Endometrial microvascular endothelial cells (primary cell): Measurements from ENCODE around the gene APBA1. TPM values are rescaled to one million over a fixed set of nuclear protein-coding genes. Genes with fewer than 3 reads are reported as not detected.

Experiments used
- in situ Hi-C: cut with HindIII; loops from 2 replicates; pipeline ENCODE4 v1.10.0; 2017; ENCODE audit warnings: low sequenced_read_pairs, low pct_unique_long_range_greater_than_20kb; ENCODE audit errors: inconsistent ontology term
- total RNA-seq: library from RNA; depleted of rRNA; stranded (reverse); fragments of >200 nt; gene quantifications from one replicate; pipeline ENCODE4 v1.2.3, GENCODE V29; 2015; ENCODE audit errors: inconsistent ontology term

APBA1 gene
- total RNA-seq, 1 donor from 2014 or later = 8.3 TPM

GRCh38 chr9:69660304-69660703 is 11.9 kb downstream of the APBA1 start:
- in situ Hi-C loops = no loop called here

DNA sequence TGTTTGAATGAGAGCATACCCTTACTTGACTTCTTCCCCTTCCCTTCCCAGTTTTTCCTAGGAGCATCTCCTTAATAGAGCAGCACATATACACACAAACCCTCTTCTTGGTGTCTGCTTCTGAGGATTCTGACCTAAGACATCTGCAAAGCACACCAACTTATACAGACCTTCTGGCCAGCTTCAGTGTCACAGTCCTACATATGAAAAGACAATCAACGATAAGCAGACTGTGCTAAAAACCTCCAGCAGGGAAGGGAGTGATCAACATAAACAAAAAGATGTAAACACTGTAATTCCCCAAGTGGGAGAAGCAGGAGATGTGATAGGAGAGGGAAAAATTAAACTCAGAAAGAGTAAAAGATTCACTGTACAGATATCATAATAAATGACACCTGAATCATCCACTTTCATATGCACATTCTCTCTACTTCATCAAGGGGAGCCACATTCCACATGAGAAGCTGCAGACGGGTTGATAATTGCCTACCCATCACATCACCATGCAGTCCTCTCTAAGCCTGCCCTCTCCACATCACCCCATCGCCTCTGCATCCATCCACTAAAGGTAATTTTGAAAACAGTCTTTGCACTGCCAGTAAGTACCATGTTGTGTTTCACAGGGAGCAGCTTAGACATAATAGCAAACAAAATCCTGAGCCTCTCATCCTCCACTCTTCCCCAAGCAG is 13.0 kb downstream of the APBA1 start:
- in situ Hi-C loops = no loop called here

DNA sequence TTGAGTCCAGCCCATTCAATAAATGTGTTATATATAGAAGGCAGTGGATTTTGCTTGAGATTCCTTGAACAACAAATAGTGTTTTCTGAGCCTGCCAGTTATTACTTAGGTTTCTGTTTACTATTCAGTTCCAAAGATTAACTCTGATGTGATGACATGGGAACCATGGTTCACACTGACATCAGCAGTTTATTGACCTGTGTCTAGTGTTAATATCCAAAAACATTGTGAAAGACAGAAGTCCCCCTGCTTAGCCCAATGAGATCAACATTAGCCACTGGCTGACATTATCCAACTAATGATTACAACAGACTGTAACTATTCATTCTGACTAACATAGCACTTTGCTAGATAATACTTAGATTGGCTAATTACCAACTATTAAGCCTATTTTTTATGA is 14.9 kb downstream of the APBA1 start:
- in situ Hi-C loops = no loop called here

DNA sequence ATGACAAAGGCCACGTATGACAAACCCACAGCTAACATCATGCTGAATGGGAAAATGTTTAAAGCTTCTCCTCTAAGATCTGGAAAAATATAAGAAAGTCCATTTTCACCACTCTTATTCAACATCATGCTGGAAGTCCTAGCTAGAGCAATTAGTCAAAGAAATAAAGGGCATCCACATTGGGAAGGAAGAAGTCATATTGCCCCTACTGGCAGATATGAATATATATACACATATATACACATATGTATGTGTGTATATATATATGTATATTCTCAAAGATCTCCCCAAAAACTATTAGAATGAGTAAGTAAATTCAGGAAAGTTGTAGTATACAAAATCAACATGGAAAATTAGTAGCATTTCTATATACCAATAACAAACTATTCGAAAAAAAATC is 17.1 kb downstream of the APBA1 start:
- in situ Hi-C loops = no loop called here

- in situ Hi-C loops = no loop called here
Observed at GRCh38 chr9:69653261-69653660, 18.9 kb downstream of the APBA1 start.

DNA sequence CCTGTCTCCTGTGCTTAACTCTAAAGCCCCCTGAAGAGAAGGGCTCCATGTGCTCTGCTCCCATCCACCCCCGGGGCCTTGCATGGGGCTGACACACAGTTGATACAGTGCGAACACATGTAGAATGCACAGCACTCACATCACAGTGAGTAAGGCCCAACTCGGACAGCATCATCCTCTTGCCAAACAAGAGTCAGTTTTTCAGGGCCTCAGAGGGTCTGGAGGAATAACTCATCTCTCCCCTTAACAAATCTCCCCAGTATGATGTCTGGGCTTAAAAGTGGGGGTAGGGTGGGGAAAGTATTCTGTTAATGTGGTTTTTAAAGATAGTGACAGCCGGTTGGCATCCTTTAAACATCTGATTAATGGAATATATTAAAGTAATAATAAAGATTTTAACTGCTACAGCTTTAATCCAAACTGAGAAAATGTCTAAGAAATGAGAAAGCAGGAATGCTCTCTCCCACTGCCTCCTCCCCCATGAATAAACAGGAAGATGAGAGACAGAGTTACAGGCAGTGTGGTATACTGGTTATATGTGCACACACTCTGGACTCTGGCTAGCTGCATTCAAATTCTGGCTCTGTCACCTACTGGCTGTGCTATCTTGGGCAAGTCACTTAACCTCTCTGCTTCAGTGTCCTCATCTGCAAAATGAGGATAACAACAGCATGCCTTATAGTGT is 22.5 kb downstream of the APBA1 start:
- in situ Hi-C loops = no loop called here

- in situ Hi-C loops = no loop called here
Observed at GRCh38 chr9:69647804-69648203, 24.4 kb downstream of the APBA1 start.

DNA sequence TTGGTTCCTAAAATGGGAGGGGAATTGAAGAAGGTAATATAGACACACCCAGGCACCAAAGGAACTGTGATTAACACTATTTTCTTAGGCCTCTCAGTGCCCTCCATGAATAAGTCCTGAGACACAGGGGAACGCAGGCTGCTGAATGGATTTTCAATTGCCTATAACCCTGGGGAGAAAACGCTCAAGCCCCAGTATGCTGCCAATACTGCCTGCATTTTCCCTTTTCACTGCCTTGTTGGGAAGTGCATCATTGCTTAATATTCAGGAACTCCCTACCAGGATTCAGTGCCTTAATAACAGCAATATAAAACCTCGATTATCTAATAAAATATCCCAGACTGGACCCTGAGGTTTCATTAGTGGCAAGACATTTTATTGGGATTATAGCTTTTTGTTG is 25.4 kb downstream of the APBA1 start:
- in situ Hi-C loops = no loop called here

- in situ Hi-C loops = no loop called here
Observed at GRCh38 chr9:69645488-69645887, 26.7 kb downstream of the APBA1 start.

DNA sequence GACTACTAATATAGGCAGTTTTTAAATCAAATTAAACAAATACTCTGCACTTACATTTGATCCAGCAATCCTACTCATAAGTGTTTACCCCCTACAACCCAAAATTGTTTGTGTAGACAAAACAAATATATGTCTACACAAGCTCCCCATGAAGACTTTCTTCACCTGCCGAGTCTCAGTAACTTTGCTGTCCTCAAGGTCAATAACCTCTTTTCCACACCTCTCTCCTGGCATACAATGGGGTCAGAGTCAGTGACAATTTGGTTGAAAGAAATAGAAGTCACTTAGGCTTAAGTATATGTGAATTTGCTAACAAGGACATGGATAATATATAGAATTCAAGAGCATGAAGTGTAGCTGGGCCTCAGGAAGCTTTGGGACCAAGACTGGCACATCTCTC is 29.1 kb downstream of the APBA1 start:
- in situ Hi-C loops = no loop called here

DNA sequence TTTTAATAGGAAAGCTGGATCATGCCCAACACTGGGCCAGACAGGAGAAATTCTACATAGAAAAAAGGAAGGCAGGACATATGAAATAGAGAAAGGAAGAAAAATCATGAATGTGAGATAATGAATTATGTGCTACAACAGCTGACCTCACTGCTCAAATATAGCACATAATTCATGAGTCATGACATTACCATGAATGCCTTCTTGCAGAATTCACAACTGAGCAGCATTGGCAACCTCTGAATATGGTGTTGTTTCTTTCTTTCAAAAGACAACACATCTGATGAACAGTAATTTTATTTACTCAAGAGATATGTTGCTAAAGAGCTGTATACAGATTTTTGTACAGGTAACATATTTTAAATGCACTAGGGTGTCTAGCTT is 34.4 kb downstream of the APBA1 start:
- in situ Hi-C loops = no loop called here

GRCh38 chr9:69637193-69637816 is 34.9 kb downstream of the APBA1 start:
- in situ Hi-C loops = no loop called here

DNA sequence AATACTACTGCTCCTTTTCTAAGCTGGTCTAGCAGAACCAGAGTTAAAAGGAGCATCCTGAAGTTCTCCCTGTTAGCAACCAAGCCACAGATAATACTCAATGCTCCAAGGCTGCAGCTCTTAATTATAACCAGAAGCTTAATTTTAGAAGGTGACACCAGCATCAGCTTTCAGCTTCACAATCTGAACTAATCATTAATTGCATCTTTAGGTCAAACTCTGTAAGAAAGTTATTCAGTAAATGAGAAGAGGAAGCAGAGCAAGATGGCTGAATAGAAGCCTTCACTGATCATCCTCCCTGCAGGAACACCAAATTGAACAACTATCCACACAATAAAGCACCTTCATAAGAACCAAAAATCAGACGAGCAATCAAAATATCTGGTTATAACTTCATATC is 38.5 kb downstream of the APBA1 start:
- in situ Hi-C loops = no loop called here

DNA sequence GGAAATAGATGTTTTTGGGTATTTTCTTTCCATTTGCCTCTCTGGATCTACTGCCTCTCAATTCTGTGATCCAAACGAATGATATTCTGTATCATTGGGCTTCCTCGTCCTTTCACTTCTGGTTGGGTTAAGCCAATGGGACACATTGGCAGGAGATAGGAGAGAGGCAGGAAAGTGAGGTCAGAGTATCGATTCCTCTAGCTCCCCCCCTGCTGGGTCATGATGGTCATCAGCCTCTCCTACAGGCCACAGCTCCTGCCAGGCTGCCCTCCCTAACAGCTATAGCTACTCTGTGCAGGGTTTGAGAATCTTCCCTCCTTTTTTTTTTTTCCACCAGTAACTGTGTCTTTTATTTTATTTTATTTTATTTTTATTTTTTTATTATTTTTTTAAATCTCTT is 39.4 kb downstream of the APBA1 start:
- in situ Hi-C loops = no loop called here

GRCh38 chr9:69627281-69627680 is 44.9 kb downstream of the APBA1 start:
- in situ Hi-C loops = no loop called here

DNA sequence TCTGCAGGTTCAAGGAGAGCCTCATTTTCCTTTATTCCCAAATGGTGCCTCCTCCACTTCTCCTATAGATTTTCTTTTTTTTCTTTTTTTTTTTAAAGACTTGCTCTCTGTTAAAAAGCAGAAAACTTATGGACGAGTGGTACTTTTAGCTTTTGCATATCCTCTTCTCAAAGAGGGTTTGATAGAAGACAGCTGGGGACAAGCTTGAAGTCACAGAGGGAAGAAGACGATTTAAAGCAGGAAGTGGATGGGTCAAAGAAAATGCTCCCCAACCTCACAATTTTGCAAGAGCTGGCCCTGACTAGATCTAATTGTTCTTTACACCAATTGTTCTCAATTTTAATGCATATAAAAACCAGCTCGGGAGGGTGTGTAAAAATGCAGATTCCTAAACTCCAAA is 48.9 kb downstream of the APBA1 start:
- in situ Hi-C loops = no loop called here

GRCh38 chr9:69622676-69623075 is 49.5 kb downstream of the APBA1 start:
- in situ Hi-C loops = no loop called here

- in situ Hi-C loops = no loop called here
Observed at GRCh38 chr9:69621730-69622460, 50.3 kb downstream of the APBA1 start.

DNA sequence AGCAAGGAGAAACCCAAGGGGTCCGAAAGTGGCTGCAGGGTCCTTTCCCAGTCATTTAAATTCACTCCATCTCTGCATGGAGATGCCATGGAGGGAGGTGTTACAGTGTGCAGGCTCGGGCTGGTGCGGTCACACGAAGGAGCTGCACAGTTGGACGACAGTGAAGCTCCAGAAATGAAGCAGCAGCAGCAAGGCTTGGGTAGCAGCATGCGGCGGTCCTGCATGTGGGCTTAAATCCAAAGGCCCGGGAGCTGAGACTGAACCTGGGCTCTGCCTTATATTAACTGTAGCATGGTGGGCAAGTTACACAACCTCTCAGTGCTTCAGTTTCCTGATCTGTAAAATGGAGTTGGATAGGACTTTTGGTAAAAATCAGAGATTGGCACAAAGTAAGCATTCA is 51.4 kb downstream of the APBA1 start:
- in situ Hi-C loops = no loop called here

- in situ Hi-C loops = no loop called here
Observed at GRCh38 chr9:69619233-69619632, 52.9 kb downstream of the APBA1 start.
